ENCODE measurements around the gene LRRC59.

GRCh38 chr17:50440172-50440837 lies 43.0 kb upstream of the LRRC59 start:
- TF ChIP-seq POLR2AphosphoS5 (IDR thresholded peaks at IDR 0.05), result no peak
- TF ChIP-seq, protein P1, sequence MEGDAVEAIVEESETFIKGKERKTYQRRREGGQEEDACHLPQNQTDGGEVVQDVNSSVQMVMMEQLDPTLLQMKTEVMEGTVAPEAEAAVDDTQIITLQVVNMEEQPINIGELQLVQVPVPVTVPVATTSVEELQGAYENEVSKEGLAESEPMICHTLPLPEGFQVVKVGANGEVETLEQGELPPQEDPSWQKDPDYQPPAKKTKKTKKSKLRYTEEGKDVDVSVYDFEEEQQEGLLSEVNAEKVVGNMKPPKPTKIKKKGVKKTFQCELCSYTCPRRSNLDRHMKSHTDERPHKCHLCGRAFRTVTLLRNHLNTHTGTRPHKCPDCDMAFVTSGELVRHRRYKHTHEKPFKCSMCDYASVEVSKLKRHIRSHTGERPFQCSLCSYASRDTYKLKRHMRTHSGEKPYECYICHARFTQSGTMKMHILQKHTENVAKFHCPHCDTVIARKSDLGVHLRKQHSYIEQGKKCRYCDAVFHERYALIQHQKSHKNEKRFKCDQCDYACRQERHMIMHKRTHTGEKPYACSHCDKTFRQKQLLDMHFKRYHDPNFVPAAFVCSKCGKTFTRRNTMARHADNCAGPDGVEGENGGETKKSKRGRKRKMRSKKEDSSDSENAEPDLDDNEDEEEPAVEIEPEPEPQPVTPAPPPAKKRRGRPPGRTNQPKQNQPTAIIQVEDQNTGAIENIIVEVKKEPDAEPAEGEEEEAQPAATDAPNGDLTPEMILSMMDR (IDR thresholded peaks at IDR 0.05), result no peak
- no peak for TF ChIP-seq POLR2A (IDR thresholded peaks at IDR 0.05)
